Measurements from ENCODE around the gene CLEC4F.

Gene CLEC4F

DNA sequence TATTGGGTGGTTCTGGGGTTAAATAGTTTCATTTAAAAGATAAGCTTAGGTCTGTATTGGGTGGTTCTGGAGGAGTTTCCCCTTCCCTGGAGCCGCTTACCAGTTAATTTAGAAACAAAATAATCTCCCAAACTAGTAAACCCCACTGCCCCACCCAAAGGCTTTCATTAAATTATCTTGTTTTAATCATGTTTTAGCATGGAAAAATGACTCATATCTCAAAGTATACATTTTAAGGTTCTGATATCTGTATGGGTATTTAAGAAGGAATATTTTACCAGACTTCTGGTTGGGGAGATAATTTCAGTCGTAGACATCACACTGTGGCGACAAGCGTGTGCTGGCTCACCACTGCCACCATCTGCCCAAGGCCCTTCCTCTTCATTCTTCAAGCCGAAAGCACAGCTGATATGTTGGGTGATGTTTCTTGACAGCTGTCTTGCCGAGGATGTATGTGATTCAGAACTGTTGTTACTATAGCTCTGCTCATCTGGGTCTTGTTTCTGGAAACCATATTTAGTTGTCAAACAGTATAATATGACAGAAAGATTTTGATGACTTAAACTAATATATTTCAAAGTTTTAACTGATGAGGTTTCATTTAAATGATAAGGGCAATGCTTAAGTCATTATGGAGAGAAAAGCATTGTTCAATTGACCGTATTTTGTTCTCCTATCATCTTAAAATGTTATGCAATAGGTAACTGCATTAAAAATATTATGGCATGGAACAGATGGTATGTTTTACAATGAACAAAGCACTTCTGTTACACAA, 35.1 kb downstream of the CLEC4F start:
- no peak for DNase-seq (ENCODE audit: low spot score)

DNA sequence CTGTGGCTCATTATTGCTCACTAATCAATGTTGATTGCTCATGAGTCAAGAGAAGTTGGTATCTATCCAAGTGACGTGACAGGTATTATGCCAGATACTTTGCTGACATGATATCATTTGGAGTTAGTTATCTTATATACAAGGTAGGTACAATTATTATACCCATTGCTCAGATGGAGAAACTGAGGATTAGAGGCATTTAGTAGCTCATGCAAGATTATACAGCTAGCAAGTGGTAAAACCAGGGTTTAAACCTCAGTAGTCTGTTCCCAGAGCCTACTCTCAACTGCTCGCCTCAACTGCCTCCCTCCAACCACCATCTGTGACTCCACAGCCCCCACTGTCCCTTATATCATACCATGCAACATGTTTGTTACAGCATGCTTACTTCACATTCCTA, 36.1 kb downstream of the CLEC4F start:
- DNase-seq (ENCODE audit: low spot score): no peak

DNA sequence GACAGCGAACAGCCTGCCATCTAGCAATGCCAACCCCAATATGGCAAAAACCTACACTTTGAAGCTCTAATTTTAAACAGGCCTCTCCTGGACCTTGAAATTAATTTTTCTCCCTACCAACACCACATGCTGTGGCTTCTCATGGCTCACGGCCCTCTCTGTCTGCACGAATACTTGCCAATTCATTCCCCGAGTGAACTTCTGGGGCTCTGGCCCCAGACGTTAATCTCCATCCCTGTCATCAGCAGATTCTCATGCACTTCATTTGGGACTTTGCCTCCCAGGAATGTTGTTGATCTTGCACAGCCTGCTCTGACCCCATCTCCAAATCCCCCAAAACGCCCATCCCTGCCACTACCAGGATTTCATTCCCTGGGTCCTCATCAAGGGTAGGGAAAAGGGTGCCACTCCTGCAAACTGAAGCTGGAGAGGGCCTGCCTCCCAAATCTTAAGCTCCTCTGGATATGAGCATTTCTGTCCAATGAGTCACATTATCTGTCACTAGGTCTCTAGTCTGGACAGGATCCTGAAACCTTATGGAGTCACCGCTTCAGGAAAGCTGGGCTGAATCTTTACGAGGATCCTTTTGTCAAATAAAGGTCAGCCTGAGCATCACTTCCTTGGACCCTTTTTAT, 40.4 kb downstream of the CLEC4F start:
- DNase-seq (ENCODE audit: low spot score): no peak

DNA sequence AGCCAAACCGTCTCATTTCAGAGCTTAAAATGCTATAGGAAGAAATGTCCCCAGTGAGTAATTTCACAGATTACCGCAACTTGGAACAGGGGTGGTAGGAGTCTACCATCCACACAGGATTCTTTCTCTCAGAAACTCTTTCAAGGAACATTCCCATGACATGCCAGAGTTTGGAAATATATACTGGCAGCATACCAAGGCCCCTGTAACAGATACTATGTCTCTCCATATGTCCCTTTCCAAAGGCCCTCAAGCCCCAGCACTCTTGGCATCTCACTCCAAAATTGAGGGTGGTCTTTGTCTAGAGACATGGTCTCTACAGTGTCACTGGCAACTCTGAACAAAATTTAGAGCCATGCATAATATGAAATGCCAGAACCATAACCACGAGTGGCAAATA, 40.9 kb downstream of the CLEC4F start:
- no peak for DNase-seq (ENCODE audit: low spot score)

DNA sequence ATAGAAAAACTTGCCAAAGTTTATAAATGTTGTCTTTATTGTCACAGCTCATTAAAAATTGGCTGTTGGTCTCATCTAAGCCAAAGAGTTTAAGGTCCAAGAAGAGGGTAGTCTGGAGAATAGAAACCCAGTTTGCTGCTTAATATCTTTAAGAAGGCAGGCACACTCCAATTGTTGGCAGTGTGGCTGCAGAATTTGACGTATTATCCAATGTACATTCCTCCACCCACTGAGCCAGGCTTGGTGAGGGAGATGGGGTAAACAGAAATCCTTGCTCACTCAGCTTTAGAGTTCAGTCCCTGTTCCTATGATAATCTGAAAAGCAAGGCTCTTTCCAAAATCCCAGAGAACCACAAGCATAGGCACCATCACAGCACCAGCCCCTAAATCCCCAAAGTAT, 41.7 kb downstream of the CLEC4F start:
- DNase-seq (ENCODE audit: low spot score): no peak

DNA sequence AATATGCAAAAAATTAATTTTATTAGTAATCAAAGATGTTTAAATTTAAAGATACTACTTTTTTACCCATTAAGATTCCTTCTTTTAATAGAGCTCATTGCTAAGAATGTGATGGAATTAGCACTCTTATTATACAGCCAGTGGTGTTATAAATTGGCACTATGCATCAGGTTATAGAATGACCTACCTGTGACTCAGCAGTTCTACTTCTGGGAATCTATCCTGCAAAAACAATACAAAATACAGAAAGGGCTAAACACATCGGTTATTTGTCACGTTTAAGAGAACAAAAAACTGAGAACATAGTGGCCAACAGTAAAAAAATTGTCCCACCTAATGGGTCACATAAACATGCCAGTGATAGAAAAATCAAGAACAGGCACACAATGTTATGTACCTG, 42.9 kb downstream of the CLEC4F start:
- no peak for DNase-seq (ENCODE audit: low spot score)

DNA sequence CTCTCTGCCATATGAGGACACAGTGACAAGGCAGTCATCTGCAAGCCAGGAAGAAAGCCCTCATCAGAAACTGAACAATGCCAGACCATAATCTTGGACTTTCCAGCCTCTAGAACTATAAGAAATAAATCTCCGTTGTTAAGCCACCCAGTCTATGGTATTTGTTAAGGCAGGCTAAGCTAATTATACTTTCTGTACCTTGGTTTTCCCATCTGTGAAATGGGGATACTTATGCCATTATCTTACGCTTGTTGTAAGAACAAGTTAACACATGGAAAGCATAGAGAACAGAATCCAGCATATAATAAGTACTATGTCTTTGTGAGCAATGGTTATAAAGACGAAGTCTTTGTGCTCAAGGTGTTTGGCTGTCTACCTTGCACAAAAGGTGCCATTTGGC, 44.1 kb downstream of the CLEC4F start:
- no peak for DNase-seq (ENCODE audit: low spot score)

DNA sequence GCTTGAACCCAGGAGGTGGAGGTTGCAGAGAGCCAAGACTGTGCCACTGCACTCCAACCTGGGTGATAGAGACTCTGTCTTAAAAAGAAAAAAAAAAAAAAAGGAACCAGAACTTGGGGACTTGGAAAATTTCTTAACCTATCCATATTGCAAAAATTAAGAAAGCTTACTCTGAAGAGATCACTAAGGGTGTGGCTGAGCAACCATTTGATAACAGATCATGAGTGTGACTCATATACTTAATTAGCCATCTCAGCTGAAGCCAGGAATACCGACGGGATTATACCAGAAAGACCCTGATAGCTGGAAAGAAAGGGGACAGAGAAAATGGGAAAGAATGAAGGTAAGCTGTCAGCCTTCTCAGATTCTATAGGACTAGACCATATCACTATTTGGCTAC, 45.3 kb downstream of the CLEC4F start:
- DNase-seq (ENCODE audit: low spot score): no peak

DNA sequence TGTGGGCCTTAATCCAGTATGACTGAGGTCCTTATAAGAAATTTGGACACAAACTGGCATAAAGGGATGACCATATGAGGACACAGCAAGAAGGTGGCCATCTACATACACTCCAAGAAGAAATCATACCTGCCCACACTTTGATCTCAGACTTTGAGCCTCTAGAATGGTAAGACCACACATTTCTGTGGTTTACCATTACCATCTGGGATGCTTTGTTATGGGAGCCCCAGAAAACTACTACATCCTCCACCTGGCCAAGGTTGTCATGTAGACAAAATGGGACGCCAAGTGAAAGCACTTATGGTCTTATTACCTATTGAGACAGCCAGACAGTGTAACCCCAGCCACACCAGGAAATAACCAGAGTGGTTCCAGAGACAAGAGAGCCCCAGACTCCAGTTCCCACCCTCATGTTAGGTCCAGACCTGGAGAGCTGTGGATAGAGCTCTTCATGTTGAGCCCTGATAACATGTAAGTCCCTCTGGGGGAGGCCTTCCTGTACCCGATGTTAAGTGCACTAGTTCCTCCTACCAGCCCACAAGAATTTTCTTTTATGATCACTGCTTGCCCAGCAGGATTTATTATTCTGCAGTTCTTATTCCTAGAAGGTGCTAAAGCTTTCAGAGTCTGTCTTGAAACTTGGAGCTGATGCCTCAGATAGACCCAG, 47.8 kb downstream of the CLEC4F start:
- DNase-seq (ENCODE audit: low spot score): no peak

DNA sequence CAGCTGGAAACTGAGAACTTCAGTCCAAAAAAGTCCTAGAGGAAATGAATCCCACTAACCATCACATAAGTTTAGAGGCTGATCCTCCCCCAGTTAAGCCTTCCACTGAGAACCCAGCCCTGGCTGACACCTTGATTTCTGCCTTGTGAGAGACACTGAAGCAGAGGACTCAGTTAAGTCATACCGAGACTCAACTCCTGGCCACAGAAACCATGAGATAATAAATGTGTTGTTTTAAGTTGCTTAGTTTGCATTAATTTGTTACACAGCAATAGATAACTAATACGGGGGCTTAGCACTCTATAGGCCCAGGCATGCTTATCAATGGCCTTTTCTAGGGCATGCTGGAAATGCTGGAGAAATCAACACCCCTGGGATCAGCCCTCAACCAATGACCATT, 49.0 kb downstream of the CLEC4F start:
- no peak for DNase-seq (ENCODE audit: low spot score)

DNA sequence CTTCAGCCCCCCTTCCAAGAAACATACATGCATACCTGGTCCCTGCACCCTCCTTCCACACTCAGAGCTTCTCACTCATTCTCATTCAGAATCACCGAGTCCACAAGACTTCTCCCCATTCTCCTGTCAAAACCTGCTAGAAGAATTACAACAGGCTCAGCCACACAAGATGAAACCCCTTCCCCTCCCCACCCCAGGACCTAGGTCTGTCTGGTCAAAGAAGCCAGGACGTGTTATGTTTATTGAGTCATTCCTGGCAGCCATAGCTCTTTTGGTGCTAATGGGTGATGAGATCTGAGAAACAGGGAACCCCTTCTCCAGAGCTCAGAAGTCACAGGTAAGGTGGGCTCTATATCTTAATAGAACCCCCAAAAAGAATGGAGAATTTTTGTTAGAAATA, 50.9 kb downstream of the CLEC4F start:
- DNase-seq (ENCODE audit: low spot score): no peak

DNA sequence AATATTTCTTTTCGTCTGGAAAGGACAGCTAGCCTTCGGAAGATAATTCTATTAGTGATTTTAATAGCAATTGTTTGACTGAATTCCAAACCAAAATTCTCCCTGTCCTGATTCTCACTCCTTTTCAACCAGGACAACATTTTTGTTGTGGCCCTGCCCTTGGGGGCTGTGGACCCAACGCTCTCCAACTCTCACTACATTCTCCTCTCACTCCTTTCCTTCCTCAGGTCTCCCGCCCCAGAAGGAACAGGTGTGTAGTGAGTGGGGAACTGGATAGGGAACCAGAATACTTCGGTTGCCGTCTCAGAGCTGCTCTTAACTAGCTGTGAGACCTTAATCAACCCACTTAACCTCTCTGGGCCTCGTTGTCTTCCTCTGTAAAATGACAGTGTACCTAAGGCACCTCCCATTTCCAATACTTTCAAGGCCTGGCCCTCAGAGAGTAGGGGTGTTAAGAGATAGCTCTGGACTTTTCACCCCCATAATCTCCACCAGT, 51.8 kb downstream of the CLEC4F start:
- DNase-seq (ENCODE audit: low spot score): no peak

DNA sequence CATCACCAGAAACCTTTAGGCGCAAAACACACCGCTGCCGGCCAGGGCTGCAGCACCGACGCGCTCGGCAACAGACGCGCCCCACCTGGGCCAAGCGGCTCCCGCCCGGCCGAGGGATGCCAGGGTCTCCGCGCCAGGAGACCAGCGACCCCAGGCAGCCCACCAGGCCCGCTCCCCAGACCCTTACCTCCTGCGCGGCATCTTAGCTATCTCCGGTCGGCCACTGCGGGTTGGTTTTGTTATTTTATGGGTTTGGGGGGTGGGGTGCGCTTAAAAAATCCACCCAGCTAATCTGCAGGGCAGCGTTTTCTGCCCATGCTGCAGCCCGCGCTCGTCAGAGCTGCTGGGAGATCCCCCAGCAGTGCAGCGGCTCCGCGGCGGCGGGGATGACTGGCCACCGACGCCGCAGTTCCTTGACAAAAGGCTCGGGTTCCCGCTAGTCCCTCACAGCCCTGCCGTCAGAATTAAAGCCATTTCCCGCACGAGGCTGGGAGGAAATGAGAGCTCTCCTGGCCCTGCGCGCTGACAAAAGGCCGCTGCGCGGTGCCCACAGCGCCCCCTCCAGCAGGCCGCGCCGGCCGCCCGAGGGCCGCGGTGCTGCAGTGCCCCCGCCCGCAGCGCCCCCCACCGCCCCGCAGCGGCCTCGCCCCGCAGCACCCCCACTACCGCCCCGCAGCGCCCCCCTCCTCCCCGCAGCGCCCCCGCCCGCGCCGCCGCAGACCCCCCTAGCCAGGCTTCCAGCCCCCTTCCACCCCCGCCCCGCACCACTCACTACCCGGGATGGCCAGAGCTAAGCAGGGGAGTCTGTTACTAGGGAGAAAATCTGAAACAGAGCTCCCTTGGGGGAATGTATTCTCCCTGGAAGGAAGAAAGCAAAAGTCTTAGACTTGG, 52.5 kb downstream of the CLEC4F start, which contains the start of gene ADD2:
Gene ADD2 (minus strand): TSS at position 502 of the 891 bp plus-strand sequence. CDS start 61,792 bp downstream, outside the sequence.
- DNase-seq (ENCODE audit: low spot score): no peak

DNA sequence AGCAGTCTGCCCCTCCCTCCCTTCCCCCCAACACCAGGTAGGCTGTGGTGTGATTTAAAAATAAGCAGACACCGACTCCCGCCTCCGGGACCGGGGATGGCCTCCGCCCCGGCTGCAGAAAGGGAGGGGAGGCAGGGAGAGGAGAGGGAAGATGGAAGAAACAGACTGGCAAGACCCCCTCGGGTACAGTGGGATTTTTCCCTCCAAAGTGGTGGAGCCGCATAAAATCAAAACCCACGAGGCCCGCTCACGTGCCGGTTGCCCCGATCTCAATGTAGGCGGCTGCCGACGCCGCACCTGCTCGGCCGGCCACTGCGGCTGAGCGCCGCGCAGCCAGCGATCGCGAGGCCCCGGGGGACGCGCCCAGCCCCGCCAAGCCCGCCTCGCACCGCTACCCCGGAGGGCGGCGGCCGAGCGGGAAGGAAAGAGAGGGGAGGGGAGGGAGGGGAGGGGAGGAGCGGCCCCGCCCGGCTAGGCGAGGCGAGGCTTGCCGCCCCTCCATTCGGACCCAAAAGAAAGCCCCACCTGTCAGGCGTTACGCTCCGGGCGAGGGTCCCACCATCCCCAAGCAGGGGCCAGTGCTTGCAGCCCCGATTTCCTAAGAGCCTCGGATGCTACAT, 53.2 kb downstream of the CLEC4F start:
- no peak for DNase-seq (ENCODE audit: low spot score)

DNA sequence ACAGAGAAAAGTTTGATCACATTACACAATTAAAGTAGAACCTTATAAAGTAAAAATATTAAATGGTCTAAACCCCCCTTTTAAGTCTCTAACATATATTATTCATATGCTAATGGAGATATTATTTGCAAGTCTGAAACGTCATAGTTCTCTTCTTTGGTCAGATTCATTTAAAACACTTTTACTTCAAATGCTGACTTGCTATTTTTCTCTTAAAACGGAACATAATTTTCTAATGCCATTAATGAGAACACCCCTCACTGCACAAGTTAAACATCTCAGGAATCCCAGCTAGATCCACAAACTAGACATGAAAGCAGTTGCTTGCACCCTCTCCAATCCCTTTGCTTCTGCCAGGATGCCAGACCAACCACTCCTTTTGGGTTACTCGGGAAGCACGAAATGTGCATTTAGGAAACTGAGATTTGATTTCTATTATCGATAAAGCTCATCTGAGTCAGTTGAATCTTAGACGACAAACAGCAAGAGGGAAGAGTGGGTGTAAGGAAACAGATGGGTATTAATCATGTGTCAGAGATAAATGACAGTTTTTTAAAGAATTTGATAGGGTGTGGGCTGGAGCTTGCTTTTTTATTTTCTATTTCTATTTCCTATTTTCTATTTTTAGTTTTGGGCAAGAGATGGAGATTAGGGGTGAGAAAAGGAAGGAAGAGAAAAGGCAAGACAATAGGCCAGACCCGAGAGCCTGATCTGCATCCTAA, 53.9 kb downstream of the CLEC4F start:
- DNase-seq (ENCODE audit: low spot score): no peak

DNA sequence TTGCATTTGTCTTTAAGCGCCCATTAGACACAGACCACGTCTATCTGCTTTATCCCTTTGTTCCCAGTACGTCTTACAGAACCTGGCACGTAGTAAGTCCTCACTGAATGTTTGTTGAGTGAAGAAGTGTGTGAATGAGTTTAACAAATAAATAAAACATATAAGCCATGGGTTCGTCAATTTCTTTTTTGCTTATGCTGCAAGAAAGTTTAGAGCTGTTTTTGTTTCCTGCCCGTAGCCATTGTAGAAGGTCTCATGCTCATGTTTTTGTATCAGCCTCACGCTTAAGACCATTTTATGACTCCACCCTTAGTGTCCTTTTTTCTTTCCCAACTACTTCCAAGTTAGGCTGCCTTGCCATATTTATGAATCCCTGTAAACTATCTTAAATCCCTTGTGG, 54.9 kb downstream of the CLEC4F start:
- no peak for DNase-seq (ENCODE audit: low spot score)

DNA sequence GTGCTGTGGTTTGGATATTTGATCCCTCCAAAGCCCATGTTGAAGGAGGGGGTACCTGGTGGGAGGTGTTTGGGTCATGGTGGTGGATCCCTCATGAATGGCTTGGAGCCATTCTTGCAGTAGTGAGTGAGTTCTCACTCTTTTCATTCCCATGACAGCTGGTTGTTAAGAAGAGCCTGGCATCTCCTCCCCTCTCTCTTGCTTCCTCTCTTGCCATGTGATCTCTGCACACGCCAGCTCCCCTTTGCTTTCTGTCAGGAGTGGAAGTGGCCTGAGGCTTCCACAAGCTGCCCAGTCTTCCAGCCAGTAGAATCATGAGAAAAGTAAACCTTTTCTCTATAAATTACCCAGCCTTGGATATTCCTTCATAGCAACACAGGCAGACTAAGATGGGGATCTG, 61.0 kb downstream of the CLEC4F start:
- no peak for DNase-seq (ENCODE audit: low spot score)
